ENCODE measurements around the gene FZR1.

Gene FZR1

GRCh38 chr19:3513229-3514140, 7.4 kb downstream of the FZR1 start:
- Mint-ChIP-seq H3K4me1 (ENCODE audit: low read depth) (peaks cover 43% of the 10 kb centered on the region), H3K27ac (no peak overlapping the region), H3K27me3 (no peaks in the 10 kb centered on the region), H3K9me3 (ENCODE audit: low read depth) (no peaks in the 10 kb centered on the region), H3K4me3 (no peak overlapping the region), H3K36me3 (peaks cover 3% of the 10 kb centered on the region)

GRCh38 chr19:3514930-3515329, 8.8 kb downstream of the FZR1 start:
- Mint-ChIP-seq H3K9me3 (ENCODE audit: low read depth) (no peaks in the 10 kb centered on the region), H3K4me1 (ENCODE audit: low read depth) (peaks cover 32% of the 10 kb centered on the region), H3K27ac (no peak overlapping the region), H3K4me3 (no peak overlapping the region), H3K27me3 (no peaks in the 10 kb centered on the region), H3K36me3 (no peaks in the 10 kb centered on the region)

- no peak overlapping the region for H3K27ac Mint-ChIP-seq
- H3K9me3 Mint-ChIP-seq (ENCODE audit: low read depth): no peaks in the 10 kb centered on the region
- H3K4me1 Mint-ChIP-seq (ENCODE audit: low read depth): peaks cover 30% of the 10 kb centered on the region
- peaks cover 1% of the 10 kb centered on the region for H3K36me3 Mint-ChIP-seq
- H3K4me3 Mint-ChIP-seq: no peak overlapping the region
- H3K27me3 Mint-ChIP-seq: no peaks in the 10 kb centered on the region
Measured at GRCh38 chr19:3515891-3516422, 9.8 kb downstream of the FZR1 start.

GRCh38 chr19:3516675-3517207, 10.6 kb downstream of the FZR1 start:
- H3K27ac Mint-ChIP-seq: no peak overlapping the region
- peaks cover 4% of the 10 kb centered on the region for H3K36me3 Mint-ChIP-seq
- no peaks in the 10 kb centered on the region for H3K9me3 Mint-ChIP-seq (ENCODE audit: low read depth)
- peaks cover 31% of the 10 kb centered on the region for H3K4me1 Mint-ChIP-seq (ENCODE audit: low read depth)
- H3K4me3 Mint-ChIP-seq: no peak overlapping the region
- H3K27me3 Mint-ChIP-seq: no peaks in the 10 kb centered on the region

- Mint-ChIP-seq H3K36me3 (peaks cover 4% of the 10 kb centered on the region), H3K4me3 (no peak overlapping the region), H3K4me1 (ENCODE audit: low read depth) (peaks cover 31% of the 10 kb centered on the region), H3K27ac (no peak overlapping the region), H3K27me3 (no peaks in the 10 kb centered on the region), H3K9me3 (ENCODE audit: low read depth) (no peaks in the 10 kb centered on the region)
Measured at GRCh38 chr19:3517638-3518037, 11.5 kb downstream of the FZR1 start.

- peaks cover 4% of the 10 kb centered on the region for H3K36me3 Mint-ChIP-seq
- no peak overlapping the region for H3K4me3 Mint-ChIP-seq
- no peaks in the 10 kb centered on the region for H3K27me3 Mint-ChIP-seq
- H3K27ac Mint-ChIP-seq: no peak overlapping the region
- H3K4me1 Mint-ChIP-seq (ENCODE audit: low read depth): peaks cover 31% of the 10 kb centered on the region
- H3K9me3 Mint-ChIP-seq (ENCODE audit: low read depth): no peaks in the 10 kb centered on the region
Measured at GRCh38 chr19:3518255-3518654, 12.1 kb downstream of the FZR1 start.

GRCh38 chr19:3518659-3519058, 12.5 kb downstream of the FZR1 start:
- no peak overlapping the region for H3K4me3 Mint-ChIP-seq
- peaks cover 31% of the 10 kb centered on the region for H3K4me1 Mint-ChIP-seq (ENCODE audit: low read depth)
- H3K9me3 Mint-ChIP-seq (ENCODE audit: low read depth): no peaks in the 10 kb centered on the region
- peaks cover 4% of the 10 kb centered on the region for H3K36me3 Mint-ChIP-seq
- H3K27me3 Mint-ChIP-seq: no peaks in the 10 kb centered on the region
- H3K27ac Mint-ChIP-seq: no peak overlapping the region

GRCh38 chr19:3519126-3519525, 13.0 kb downstream of the FZR1 start:
- Mint-ChIP-seq H3K9me3 (ENCODE audit: low read depth) (no peaks in the 10 kb centered on the region), H3K4me1 (ENCODE audit: low read depth) (peaks cover 30% of the 10 kb centered on the region), H3K36me3 (peaks cover 4% of the 10 kb centered on the region), H3K27ac (no peak overlapping the region), H3K27me3 (no peaks in the 10 kb centered on the region), H3K4me3 (no peak overlapping the region)

GRCh38 chr19:3520166-3521103, 14.3 kb downstream of the FZR1 start:
- no peaks in the 10 kb centered on the region for H3K27me3 Mint-ChIP-seq
- no peak overlapping the region for H3K27ac Mint-ChIP-seq
- no peaks in the 10 kb centered on the region for H3K9me3 Mint-ChIP-seq (ENCODE audit: low read depth)
- peaks cover 4% of the 10 kb centered on the region for H3K36me3 Mint-ChIP-seq
- H3K4me1 Mint-ChIP-seq (ENCODE audit: low read depth): peaks cover 22% of the 10 kb centered on the region
- H3K4me3 Mint-ChIP-seq: no peak overlapping the region

GRCh38 chr19:3521104-3521445, 15.0 kb downstream of the FZR1 start:
- H3K27ac Mint-ChIP-seq: no peak overlapping the region
- H3K36me3 Mint-ChIP-seq: peaks cover 4% of the 10 kb centered on the region
- no peaks in the 10 kb centered on the region for H3K27me3 Mint-ChIP-seq
- peaks cover 17% of the 10 kb centered on the region for H3K4me1 Mint-ChIP-seq (ENCODE audit: low read depth)
- no peak overlapping the region for H3K4me3 Mint-ChIP-seq
- H3K9me3 Mint-ChIP-seq (ENCODE audit: low read depth): no peaks in the 10 kb centered on the region

- Mint-ChIP-seq H3K4me3 (no peak overlapping the region), H3K27me3 (no peaks in the 10 kb centered on the region), H3K36me3 (peaks cover 4% of the 10 kb centered on the region), H3K4me1 (ENCODE audit: low read depth) (peaks cover 10% of the 10 kb centered on the region), H3K9me3 (ENCODE audit: low read depth) (no peaks in the 10 kb centered on the region), H3K27ac (no peak overlapping the region)
Measured at GRCh38 chr19:3522421-3523360, 16.6 kb downstream of the FZR1 start.

GRCh38 chr19:3523361-3524077, 17.4 kb downstream of the FZR1 start:
- H3K36me3 Mint-ChIP-seq: peaks cover 4% of the 10 kb centered on the region
- no peak overlapping the region for H3K27ac Mint-ChIP-seq
- no peaks in the 10 kb centered on the region for H3K27me3 Mint-ChIP-seq
- no peak overlapping the region for H3K4me3 Mint-ChIP-seq
- H3K4me1 Mint-ChIP-seq (ENCODE audit: low read depth): peaks cover 5% of the 10 kb centered on the region
- no peaks in the 10 kb centered on the region for H3K9me3 Mint-ChIP-seq (ENCODE audit: low read depth)

- peaks cover 4% of the 10 kb centered on the region for H3K36me3 Mint-ChIP-seq
- no peaks in the 10 kb centered on the region for H3K27me3 Mint-ChIP-seq
- H3K27ac Mint-ChIP-seq: no peak overlapping the region
- H3K4me1 Mint-ChIP-seq (ENCODE audit: low read depth): peaks cover 4% of the 10 kb centered on the region
- H3K4me3 Mint-ChIP-seq: no peak overlapping the region
- H3K9me3 Mint-ChIP-seq (ENCODE audit: low read depth): no peaks in the 10 kb centered on the region
Measured at GRCh38 chr19:3524078-3524842, 18.1 kb downstream of the FZR1 start.

Measured in activated naive CD8-positive, alpha-beta T cell (primary cell).